Panc1 (cell line): ENCODE data around the gene NR5A1. TPM values are rescaled to one million over a fixed set of nuclear protein-coding genes. Genes with fewer than 3 reads are reported as not detected.

Source experiments
- ATAC-seq: fragments of 200-7000 bp; cut with Tn5 transposase; 2 replicates; pipeline ENCODE4 v1.9.1; 2020; ENCODE audit warnings: mild to moderate bottlenecking, moderate library complexity
- BruUV-seq: library from RNA; stranded (reverse); fragments of 400-500 nt; replicated peaks from 2 replicates; lab custom pipeline; 2021; lab: Mats Ljungman, UMichigan
- CTCF ChIA-PET: fragments of 300-600 bp; sonication (Branson Sonifier 250); formaldehyde crosslinking; loops from one replicate; lab custom pipeline; 2022; ENCODE audit warnings: antibody characterized with exemption; lab: Charles Lee
- POLR2A ChIA-PET: fragments of 300-600 bp; sonication (Branson Sonifier 250); formaldehyde crosslinking; loops from one replicate; lab custom pipeline; 2022; ENCODE audit warnings: antibody characterized with exemption; lab: Charles Lee
- DNase-seq: peaks from one replicate; pipeline ENCODE4 v3.0.0-alpha.2; 2010; ENCODE audit warnings: low read depth, low spot score
- H3K27ac ChIP-seq: 2 replicates; pipeline ENCODE4 v1.5.1; 2011; ENCODE audit warnings: mild to moderate bottlenecking, low read length, inconsistent platforms
- H3K27me3 ChIP-seq: fragments of 200-500 bp; sonication (Bioruptor generic); 2 replicates; pipeline ENCODE4 v1.6.0; 2014; ENCODE audit warnings: low read length, inconsistent platforms; ENCODE audit not compliant: control insufficient read depth, insufficient read depth
- H3K36me3 ChIP-seq: fragments of 200-500 bp; sonication (Bioruptor generic); 2 replicates; pipeline ENCODE4 v1.5.1; 2014; ENCODE audit warnings: inconsistent platforms, mild to moderate bottlenecking, low read length, moderate library complexity; ENCODE audit not compliant: control insufficient read depth, insufficient read depth
- H3K4me1 ChIP-seq: 2 replicates; pipeline ENCODE4 v1.5.1; 2011; ENCODE audit warnings: inconsistent platforms, mild to moderate bottlenecking, low read length, moderate library complexity; ENCODE audit not compliant: control insufficient read depth, insufficient read depth
- H3K4me3 ChIP-seq, 2 experiments: 2 replicates each; pipeline ENCODE4 v1.5.1; 2011 to 2012; ENCODE audit warnings: low read depth in 2 of 2, low read length in 2 of 2, mild to moderate bottlenecking in 2 of 2, inconsistent platforms in 1 of 2, moderate library complexity in 1 of 2
- H3K9me3 ChIP-seq: fragments of 200-500 bp; sonication (Bioruptor generic); 2 replicates; pipeline ENCODE4 v1.5.1; 2014; ENCODE audit warnings: low read depth, mild to moderate bottlenecking, inconsistent platforms, low read length, moderate library complexity; ENCODE audit not compliant: control insufficient read depth, insufficient read depth
- POLR2AphosphoS5 ChIP-seq: IDR thresholded peaks from 2 replicates; pipeline ENCODE4 v1.6.1; 2012; ENCODE audit warnings: mild to moderate bottlenecking, low read depth, low read length, moderate library complexity
- SIN3A ChIP-seq: IDR thresholded peaks from 2 replicates; pipeline ENCODE4 v1.6.1; 2012; ENCODE audit warnings: low read depth, mild to moderate bottlenecking, low read length, moderate library complexity, borderline replicate concordance; ENCODE audit not compliant: insufficient read depth
- TCF7L2 ChIP-seq: IDR thresholded peaks from 2 replicates; pipeline ENCODE4 v1.6.1; 2011; ENCODE audit warnings: mild to moderate bottlenecking, low read depth, low read length, inconsistent platforms
- in situ Hi-C: cut with HindIII; loops from 2 replicates; pipeline ENCODE4 v1.10.0; 2016; ENCODE audit warnings: low sequenced_read_pairs, low pct_unique_long_range_greater_than_20kb
- intact Hi-C: fragments of 100-400 bp; cut with micrococcal nuclease; formaldehyde crosslinking; loops from one replicate; pipeline ENCODE4 v1.10.0; 2022; ENCODE audit not compliant: unreplicated experiment
- total RNA-seq: library from RNA; stranded (reverse); gene quantifications from one replicate; pipeline ENCODE4 v1.2.1, GENCODE V29; 2021; ENCODE audit not compliant: unreplicated experiment
- TF ChIP-seq, protein P1 (sequence below), 2 experiments: IDR thresholded peaks; 2 replicates each; pipeline ENCODE4 v1.6.1; 2011 to 2012; ENCODE audit warnings: low read depth in 2 of 2, control low read depth in 1 of 2, low read length in 1 of 2, mild to moderate bottlenecking in 1 of 2, moderate library complexity in 1 of 2; ENCODE audit not compliant: insufficient read depth in 1 of 2
- TF ChIP-seq, protein P2 (sequence below): fragments of 450-650 bp; IDR thresholded peaks from 2 replicates; pipeline ENCODE4 v1.5.1; 2017; ENCODE audit warnings: mild to moderate bottlenecking

The NR5A1 gene
- total RNA-seq, 1 experiment from 2014 or later, result 2.5 TPM

- Histone ChIP-seq H3K27me3 (no peaks in the 10 kb centered on the region), H3K4me1 (no peaks in the 10 kb centered on the region), H3K9me3 (no peaks in the 10 kb centered on the region), H3K27ac (no peak overlapping the region), H3K36me3 (no peaks in the 10 kb centered on the region), H3K4me3 (no peak overlapping the region)
- intact Hi-C loops, result no loop called here
- DNase-seq, result no peak
- TF ChIP-seq, protein P1, sequence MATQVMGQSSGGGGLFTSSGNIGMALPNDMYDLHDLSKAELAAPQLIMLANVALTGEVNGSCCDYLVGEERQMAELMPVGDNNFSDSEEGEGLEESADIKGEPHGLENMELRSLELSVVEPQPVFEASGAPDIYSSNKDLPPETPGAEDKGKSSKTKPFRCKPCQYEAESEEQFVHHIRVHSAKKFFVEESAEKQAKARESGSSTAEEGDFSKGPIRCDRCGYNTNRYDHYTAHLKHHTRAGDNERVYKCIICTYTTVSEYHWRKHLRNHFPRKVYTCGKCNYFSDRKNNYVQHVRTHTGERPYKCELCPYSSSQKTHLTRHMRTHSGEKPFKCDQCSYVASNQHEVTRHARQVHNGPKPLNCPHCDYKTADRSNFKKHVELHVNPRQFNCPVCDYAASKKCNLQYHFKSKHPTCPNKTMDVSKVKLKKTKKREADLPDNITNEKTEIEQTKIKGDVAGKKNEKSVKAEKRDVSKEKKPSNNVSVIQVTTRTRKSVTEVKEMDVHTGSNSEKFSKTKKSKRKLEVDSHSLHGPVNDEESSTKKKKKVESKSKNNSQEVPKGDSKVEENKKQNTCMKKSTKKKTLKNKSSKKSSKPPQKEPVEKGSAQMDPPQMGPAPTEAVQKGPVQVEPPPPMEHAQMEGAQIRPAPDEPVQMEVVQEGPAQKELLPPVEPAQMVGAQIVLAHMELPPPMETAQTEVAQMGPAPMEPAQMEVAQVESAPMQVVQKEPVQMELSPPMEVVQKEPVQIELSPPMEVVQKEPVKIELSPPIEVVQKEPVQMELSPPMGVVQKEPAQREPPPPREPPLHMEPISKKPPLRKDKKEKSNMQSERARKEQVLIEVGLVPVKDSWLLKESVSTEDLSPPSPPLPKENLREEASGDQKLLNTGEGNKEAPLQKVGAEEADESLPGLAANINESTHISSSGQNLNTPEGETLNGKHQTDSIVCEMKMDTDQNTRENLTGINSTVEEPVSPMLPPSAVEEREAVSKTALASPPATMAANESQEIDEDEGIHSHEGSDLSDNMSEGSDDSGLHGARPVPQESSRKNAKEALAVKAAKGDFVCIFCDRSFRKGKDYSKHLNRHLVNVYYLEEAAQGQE (IDR thresholded peaks at IDR 0.05; ENCODE audit: insufficient read depth in 1 of 2, low read depth in 2 of 2, low read length in 1 of 2), result no peak
- TF ChIP-seq SIN3A, result no peak
- no peak for TF ChIP-seq POLR2AphosphoS5
- TF ChIP-seq, protein P2, sequence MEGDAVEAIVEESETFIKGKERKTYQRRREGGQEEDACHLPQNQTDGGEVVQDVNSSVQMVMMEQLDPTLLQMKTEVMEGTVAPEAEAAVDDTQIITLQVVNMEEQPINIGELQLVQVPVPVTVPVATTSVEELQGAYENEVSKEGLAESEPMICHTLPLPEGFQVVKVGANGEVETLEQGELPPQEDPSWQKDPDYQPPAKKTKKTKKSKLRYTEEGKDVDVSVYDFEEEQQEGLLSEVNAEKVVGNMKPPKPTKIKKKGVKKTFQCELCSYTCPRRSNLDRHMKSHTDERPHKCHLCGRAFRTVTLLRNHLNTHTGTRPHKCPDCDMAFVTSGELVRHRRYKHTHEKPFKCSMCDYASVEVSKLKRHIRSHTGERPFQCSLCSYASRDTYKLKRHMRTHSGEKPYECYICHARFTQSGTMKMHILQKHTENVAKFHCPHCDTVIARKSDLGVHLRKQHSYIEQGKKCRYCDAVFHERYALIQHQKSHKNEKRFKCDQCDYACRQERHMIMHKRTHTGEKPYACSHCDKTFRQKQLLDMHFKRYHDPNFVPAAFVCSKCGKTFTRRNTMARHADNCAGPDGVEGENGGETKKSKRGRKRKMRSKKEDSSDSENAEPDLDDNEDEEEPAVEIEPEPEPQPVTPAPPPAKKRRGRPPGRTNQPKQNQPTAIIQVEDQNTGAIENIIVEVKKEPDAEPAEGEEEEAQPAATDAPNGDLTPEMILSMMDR, result no peak
- TF ChIP-seq TCF7L2, result no peak
- no peak for ATAC-seq
- BruUV-seq, result no TSS peak
- ChIA-PET POLR2A (no interaction called here), CTCF (no interaction called here)
- in situ Hi-C loops, result no loop called here
Measured at GRCh38 chr9:124443625-124444024, 63.6 kb downstream of the NR5A1 start.

- Histone ChIP-seq H3K4me3 (no peak overlapping the region), H3K9me3 (no peaks in the 10 kb centered on the region), H3K36me3 (no peaks in the 10 kb centered on the region), H3K27me3 (no peaks in the 10 kb centered on the region), H3K27ac (no peak overlapping the region), H3K4me1 (no peaks in the 10 kb centered on the region)
- CTCF ChIA-PET, result no interaction called here
- TF ChIP-seq, protein P2, result no peak
- no peak for TF ChIP-seq POLR2AphosphoS5
- no peak for TF ChIP-seq TCF7L2
- TF ChIP-seq, protein P1 (IDR thresholded peaks at IDR 0.05; ENCODE audit: insufficient read depth in 1 of 2, low read depth in 2 of 2, low read length in 1 of 2), result no peak
- TF ChIP-seq SIN3A, result no peak
- no peak for ATAC-seq
- POLR2A ChIA-PET, result no interaction called here
- in situ Hi-C loops, result no loop called here
- intact Hi-C loops, result no loop called here
- BruUV-seq, result no TSS peak
- no peak for DNase-seq
Measured at GRCh38 chr9:124442826-124443225, 64.4 kb downstream of the NR5A1 start.
